ENCODE measurements around the gene STAU1.

GRCh38 chr20:49104365-49104648 lies 83.8 kb downstream of the STAU1 start:
- TF ChIP-seq POLR2AphosphoS5 (IDR thresholded peaks at IDR 0.05; ENCODE audit: low read depth, low read length) (0 out of 2 replicates have a peak, but pooled peaks have one; percentile 12), POLR2A (IDR thresholded peaks at IDR 0.05; ENCODE audit: low read depth, low read length) (no peak), PAX5 (IDR thresholded peaks at IDR 0.05; ENCODE audit: insufficient read depth, low read length, severe bottlenecking) (no peak), SPI1 (IDR thresholded peaks at IDR 0.05; ENCODE audit: low read depth, low read length) (no peak), TAF1 (IDR thresholded peaks at IDR 0.05; ENCODE audit: low read depth, low read length) (no peak)

All from GM12891 (cell line).